Neural crest cell (in vitro differentiated cells): Measurements from ENCODE around the gene PLA2R1. TPM values are rescaled to one million over a fixed set of nuclear protein-coding genes. Genes with fewer than 3 reads are reported as not detected.

Source experiments
- DNase-seq: peaks from one replicate; pipeline ENCODE4 v3.0.0; 2021; ENCODE audit warnings: low read depth, mixed read lengths, low spot score
- H3K27ac Mint-ChIP-seq: one replicate; pipeline ENCODE4 v1.8.0; 2021; ENCODE audit warnings: mild to moderate bottlenecking, mixed read lengths; ENCODE audit not compliant: unreplicated experiment
- H3K27me3 Mint-ChIP-seq: 2 replicates; pipeline ENCODE4 v1.8.0; 2021; ENCODE audit warnings: low read depth, mild to moderate bottlenecking, mixed read lengths
- H3K36me3 Mint-ChIP-seq: 2 replicates; pipeline ENCODE4 v1.8.0; 2021; ENCODE audit warnings: low read depth, mild to moderate bottlenecking, mixed read lengths
- H3K4me1 Mint-ChIP-seq: 2 replicates; pipeline ENCODE4 v1.8.0; 2021; ENCODE audit warnings: mixed read lengths
- H3K4me3 Mint-ChIP-seq: one replicate; pipeline ENCODE4 v1.8.0; 2021; ENCODE audit warnings: mild to moderate bottlenecking, mixed read lengths
- H3K9me3 Mint-ChIP-seq: 2 replicates; pipeline ENCODE4 v1.8.0; 2021; ENCODE audit warnings: mixed read lengths
- CTCF ChIP-seq: fragments of 200-600 bp; sonication (generic); conservative IDR thresholded peaks from 2 replicates; pipeline ENCODE4 v1.5.0; 2021; ENCODE audit warnings: antibody characterized with exemption, mild to moderate bottlenecking
- total RNA-seq: library from RNA; stranded (reverse); gene quantifications from 2 replicates; pipeline ENCODE4 v1.2.1, GENCODE V29; 2021

The PLA2R1 gene
- total RNA-seq, 1 donor from 2014 or later = 0.09 TPM

GRCh38 chr2:160045703-160046210, 16.7 kb downstream of the PLA2R1 start:
- H3K4me3 Mint-ChIP-seq = no peak overlapping the region
- H3K27ac Mint-ChIP-seq = no peak overlapping the region
- peaks cover 3% of the 10 kb centered on the region for H3K9me3 Mint-ChIP-seq
- no peaks in the 10 kb centered on the region for H3K36me3 Mint-ChIP-seq
- no peak for DNase-seq
- no peaks in the 10 kb centered on the region for H3K27me3 Mint-ChIP-seq
- no peaks in the 10 kb centered on the region for H3K4me1 Mint-ChIP-seq
- no peak for TF ChIP-seq CTCF

GRCh38 chr2:160044728-160045127, 17.7 kb downstream of the PLA2R1 start:
- H3K27ac Mint-ChIP-seq = no peak overlapping the region
- peaks cover 3% of the 10 kb centered on the region for H3K9me3 Mint-ChIP-seq
- TF ChIP-seq CTCF = no peak
- H3K4me1 Mint-ChIP-seq = no peaks in the 10 kb centered on the region
- H3K27me3 Mint-ChIP-seq = no peaks in the 10 kb centered on the region
- H3K4me3 Mint-ChIP-seq = no peak overlapping the region
- no peak for DNase-seq
- H3K36me3 Mint-ChIP-seq = no peaks in the 10 kb centered on the region

GRCh38 chr2:160043265-160043664, 19.1 kb downstream of the PLA2R1 start:
- peaks cover under 1% of the 10 kb centered on the region for H3K9me3 Mint-ChIP-seq
- H3K27ac Mint-ChIP-seq = no peak overlapping the region
- H3K36me3 Mint-ChIP-seq = no peaks in the 10 kb centered on the region
- TF ChIP-seq CTCF = no peak
- H3K4me3 Mint-ChIP-seq = no peak overlapping the region
- H3K4me1 Mint-ChIP-seq = no peaks in the 10 kb centered on the region
- DNase-seq = no peak
- no peaks in the 10 kb centered on the region for H3K27me3 Mint-ChIP-seq

- no peaks in the 10 kb centered on the region for H3K9me3 Mint-ChIP-seq
- DNase-seq = no peak
- H3K27ac Mint-ChIP-seq = no peak overlapping the region
- no peak overlapping the region for H3K4me3 Mint-ChIP-seq
- no peak for TF ChIP-seq CTCF
- no peaks in the 10 kb centered on the region for H3K36me3 Mint-ChIP-seq
- no peaks in the 10 kb centered on the region for H3K27me3 Mint-ChIP-seq
- H3K4me1 Mint-ChIP-seq = no peaks in the 10 kb centered on the region
These were observed 20.4 kb downstream of the PLA2R1 start for GRCh38 chr2:160042054-160042453.

- Mint-ChIP-seq H3K4me1 (no peaks in the 10 kb centered on the region), H3K27ac (no peak overlapping the region), H3K36me3 (no peaks in the 10 kb centered on the region), H3K27me3 (no peaks in the 10 kb centered on the region), H3K4me3 (no peak overlapping the region), H3K9me3 (no peaks in the 10 kb centered on the region)
- DNase-seq = no peak
- no peak for TF ChIP-seq CTCF
These were observed 21.3 kb downstream of the PLA2R1 start for GRCh38 chr2:160041091-160041490.
